ENCODE measurements around the gene SPTB.

The SPTB gene

DNA sequence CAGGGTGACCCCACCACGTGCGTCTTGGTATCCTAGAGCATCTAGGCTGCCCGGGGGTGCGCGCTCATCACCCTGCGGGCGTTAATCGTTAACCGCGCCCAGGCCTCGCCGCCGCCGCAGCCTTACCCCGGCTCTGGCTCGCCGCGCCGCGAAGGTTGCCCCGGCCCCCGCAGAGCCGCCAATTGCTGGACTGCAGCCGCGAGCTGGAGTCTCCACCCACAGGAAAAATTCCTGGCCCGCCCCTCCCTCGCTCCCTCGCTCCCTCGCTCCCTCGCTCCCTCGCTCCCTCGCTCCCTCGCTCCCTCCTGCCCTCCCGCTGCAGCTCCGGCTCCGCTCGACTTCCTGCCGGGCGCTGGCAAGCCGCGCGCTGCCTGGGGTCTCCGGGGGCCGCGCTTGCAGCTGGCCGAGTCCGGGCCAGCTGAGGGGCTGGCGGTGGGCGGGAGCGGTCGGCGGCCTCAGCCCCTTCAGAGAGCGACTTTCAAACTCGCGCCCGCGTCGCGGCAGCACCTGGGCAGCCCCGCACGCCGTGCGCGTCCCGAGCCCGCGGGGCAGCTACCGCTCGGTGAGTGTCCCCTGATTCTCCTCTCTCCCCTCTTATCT, 175.5 kb downstream of the SPTB start, which contains the start of gene PLEKHG3:
Gene PLEKHG3, plus strand, starts transcription at position 282 of the 600 bp plus-strand sequence. CDS start 23,208 bp downstream, outside the sequence.
- DNase-seq = no peak

DNA sequence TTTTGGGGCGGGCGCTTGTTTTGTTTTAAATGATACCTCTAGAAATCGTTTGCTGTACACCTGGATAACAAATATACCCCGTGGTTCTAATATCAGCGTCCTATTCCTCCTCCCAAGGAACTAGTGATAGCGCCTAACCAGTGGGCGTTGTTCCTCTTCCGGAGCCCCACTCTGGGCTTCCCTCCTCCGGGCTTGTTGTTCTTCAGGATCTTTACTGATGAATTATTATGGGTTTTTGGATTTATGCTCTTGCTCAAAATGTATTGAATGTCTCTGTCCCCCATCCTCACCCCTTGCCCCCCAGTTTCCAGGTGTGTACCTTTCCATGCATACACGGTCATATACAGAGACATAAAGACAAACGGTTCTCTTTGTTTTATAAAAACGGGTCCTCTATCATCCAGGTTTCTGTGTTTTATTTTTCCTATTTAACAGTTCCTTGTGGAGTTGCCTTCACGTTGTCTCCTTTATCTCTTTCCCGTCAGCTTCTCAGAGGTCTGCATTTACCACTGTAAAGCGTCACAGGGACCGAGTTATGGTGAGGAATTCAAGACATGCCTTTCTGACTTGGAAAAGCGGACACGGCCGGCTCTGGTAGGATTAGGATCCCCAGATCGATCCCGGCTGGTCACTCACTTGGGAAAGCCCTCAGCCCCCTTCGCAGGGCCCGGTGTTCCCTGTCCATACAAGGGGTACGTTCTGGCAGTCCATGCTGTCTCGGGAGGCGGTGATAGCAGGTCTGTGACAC, 176.1 kb downstream of the SPTB start:
- no peak for DNase-seq

DNA sequence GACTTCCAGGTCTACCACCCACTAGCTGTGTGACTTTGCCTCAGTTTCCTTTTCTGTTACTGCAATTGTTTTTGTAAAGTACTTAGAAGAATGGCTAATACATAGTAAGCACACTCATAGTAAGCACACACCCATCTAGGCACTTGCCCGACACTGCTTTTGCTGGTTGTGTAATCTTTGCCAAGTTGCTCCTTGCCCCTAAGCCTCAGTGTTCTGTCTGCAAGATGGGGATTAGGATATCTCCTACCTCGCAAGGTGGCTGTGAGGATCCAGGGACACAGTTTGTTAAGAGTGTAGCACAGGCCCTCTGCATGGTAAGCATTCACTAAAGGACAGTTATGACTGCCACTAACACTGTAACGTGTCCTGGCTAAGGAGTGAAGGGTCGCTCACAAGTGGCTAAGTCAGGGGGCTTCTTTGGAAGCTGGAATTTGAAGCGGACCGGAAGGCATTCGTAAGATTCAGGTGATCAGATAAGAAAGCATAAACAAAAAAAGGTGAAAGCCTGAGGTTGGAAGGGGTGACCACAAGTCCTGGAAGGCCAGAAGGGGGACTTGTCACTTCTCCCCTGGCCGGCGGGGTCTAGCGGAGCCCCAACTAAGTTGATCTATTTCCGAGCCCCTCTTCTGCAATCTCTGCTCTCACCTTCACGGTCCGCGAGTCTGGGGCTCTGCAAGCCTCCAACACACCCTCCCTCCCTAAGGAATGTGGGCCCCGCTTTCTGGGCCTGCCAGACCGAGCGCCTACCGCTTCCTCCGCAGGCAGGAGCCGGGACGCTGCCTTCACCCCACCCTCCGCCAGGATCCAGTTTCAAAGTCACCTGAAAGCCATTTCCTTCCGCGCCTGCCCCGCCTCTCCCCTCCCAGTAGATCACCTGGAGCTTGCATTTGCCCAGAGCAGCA, 177.0 kb downstream of the SPTB start:
- no peak for DNase-seq

DNA sequence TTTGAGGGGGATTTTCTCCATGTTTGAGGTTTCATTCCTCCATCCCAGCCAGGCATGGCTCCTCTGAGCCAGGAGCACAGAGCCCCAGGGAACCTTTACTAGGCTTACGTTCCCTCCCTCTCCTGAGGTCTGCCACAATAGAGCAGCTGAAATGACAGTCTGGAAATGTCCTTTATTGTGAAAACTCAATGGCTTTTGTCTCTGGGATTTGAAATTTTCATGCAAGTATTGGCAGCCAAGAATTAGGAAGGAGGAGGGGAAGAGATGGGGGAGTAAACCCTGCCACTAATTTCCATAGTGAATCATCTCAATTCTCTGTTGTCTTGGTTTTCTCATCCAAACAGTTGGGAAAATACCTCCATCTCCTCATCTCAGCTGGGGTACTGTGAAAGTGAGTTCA, 178.0 kb downstream of the SPTB start:
- DNase-seq = no peak

DNA sequence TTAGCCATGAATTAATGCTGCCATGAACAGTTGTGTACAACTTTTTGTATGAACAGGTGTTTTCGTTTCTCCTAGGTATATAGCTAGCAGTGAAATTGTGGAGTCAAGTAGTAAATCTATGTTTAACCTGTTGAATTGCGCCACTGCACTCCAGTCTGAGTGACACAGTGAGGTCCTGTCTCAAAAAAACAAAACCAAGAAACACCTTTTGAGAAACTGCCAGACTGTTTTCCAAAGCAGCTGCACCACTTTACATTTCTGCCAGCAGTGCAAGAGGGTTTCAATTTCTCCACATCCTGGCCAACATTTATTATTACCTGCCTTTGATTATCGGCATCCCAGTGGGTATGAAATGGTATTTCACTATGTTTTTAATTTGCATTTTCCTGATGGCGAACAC, 178.8 kb downstream of the SPTB start:
- DNase-seq = no peak

DNA sequence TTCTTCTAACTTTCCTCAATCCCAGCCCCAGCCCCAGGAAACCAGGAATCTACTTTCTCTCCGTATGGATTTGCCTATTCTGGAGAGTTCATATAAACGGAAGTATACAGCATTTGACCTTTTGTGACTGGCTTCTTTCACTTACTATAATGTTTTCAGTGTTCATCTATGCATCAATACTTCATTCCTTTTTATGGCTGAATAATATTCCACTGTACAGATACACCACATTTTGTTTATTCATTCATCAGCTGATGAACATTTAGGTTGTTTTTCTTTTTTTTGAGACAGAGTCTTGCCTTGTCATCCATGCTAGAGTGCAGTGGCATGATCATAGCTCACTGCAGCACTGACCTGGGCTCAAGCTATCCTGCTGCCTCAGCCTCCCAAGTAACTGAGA, 179.4 kb downstream of the SPTB start:
- DNase-seq = no peak

DNA sequence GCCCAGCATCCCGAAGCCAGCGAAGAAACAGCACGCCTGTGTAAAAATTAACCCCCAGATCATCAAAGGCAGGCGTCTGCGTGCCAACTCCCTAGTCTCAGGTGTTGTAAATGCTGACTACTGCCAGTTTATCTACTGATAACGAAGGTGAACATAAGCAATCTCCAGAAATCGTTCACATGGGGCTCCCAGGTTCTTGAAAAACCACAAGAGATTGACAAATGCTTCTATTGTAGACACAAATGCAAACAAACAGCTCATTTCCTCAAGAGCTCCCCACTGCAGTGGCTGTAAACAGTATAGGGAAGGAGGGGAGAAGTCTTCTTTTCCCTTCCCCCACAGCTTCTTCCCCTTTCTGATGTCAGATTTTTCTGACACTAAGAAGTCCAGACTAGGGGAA, 180.8 kb downstream of the SPTB start:
- no peak for DNase-seq

DNA sequence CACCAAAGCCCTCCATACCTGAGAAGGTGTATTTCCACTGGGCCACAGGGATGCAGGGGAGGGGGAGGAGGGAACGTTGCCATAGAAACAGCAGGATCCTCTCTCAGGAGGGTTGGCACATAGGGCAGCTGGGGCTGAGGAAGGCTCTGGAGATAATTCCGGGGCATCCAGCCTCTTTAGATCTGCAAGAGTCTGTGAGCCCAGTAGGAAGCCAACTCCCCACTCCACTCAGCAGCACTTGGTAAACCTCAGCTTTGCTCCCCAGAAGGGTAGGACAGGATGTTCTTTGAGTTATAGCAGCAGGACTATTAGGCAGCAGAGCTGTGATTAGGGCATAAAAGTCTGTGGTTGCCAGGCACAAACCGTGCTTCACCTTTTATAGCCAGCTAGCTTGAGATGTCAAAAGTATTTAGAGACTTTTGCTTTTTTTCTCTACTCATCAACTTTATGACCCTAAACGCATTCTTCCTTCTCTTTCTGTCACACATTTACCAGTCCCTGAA, 183.3 kb downstream of the SPTB start:
- DNase-seq = no peak

Data from activated CD8-positive, alpha-beta memory T cell treated with anti-CD3 and anti-CD28 coated beads, Interleukin-2, amount 50 U/mL, for 48 hours (primary cell).